H9 (cell line): ENCODE data around the gene SH2B2. TPM values are rescaled to one million over a fixed set of nuclear protein-coding genes. Genes with fewer than 3 reads are reported as not detected.

Source experiments
- DNase-seq: peaks from one replicate; pipeline ENCODE4 v3.0.0-alpha.2; 2017
- H2AFZ ChIP-seq: one replicate; pipeline ENCODE4 v1.6.1; 2013; ENCODE audit warnings: mild to moderate bottlenecking, low read length, control low read depth, moderate library complexity
- H2AK5ac ChIP-seq: 2 replicates; pipeline ENCODE4 v1.6.1; 2013; ENCODE audit warnings: low read length, control low read depth, mixed read lengths; ENCODE audit not compliant: insufficient read length
- H2BK120ac ChIP-seq: one replicate; pipeline ENCODE4 v1.6.1; 2013; ENCODE audit warnings: low read depth, mild to moderate bottlenecking, low read length, control low read depth, inconsistent platforms; ENCODE audit not compliant: poor library complexity, severe bottlenecking
- H2BK12ac ChIP-seq: 2 replicates; pipeline ENCODE4 v1.6.1; 2013; ENCODE audit warnings: low read length, control low read depth, mixed read lengths, low read depth; ENCODE audit not compliant: insufficient read length
- H2BK15ac ChIP-seq: 2 replicates; pipeline ENCODE4 v1.6.1; 2013; ENCODE audit warnings: low read depth, low read length, control low read depth
- H2BK20ac ChIP-seq: one replicate; pipeline ENCODE4 v1.6.1; 2013; ENCODE audit warnings: low read depth, mild to moderate bottlenecking, low read length, control low read depth, inconsistent platforms; ENCODE audit not compliant: poor library complexity, severe bottlenecking
- H2BK5ac ChIP-seq: 2 replicates; pipeline ENCODE4 v1.6.1; 2013; ENCODE audit warnings: low read length, control low read depth, mixed read lengths; ENCODE audit not compliant: insufficient read length
- H3K14ac ChIP-seq: 2 replicates; pipeline ENCODE4 v1.6.1; 2013; ENCODE audit warnings: low read length, control low read depth; ENCODE audit not compliant: insufficient read depth
- H3K18ac ChIP-seq: 2 replicates; pipeline ENCODE4 v1.6.1; 2013; ENCODE audit warnings: low read depth, mild to moderate bottlenecking, mixed read lengths, low read length, control low read depth; ENCODE audit not compliant: insufficient read length
- H3K23ac ChIP-seq: 2 replicates; pipeline ENCODE4 v1.6.1; 2013; ENCODE audit warnings: low read length, control low read depth, mixed read lengths, low read depth; ENCODE audit not compliant: insufficient read length
- H3K23me2 ChIP-seq: 2 replicates; pipeline ENCODE4 v1.6.1; 2013; ENCODE audit warnings: low read depth, mild to moderate bottlenecking, mixed read lengths, low read length, control low read depth; ENCODE audit not compliant: insufficient read length, poor library complexity, severe bottlenecking
- H3K27ac ChIP-seq: 2 replicates; pipeline ENCODE4 v1.5.1; 2013; ENCODE audit warnings: low read length, control low read depth, mixed read lengths, low read depth; ENCODE audit not compliant: insufficient read length
- H3K27me3 ChIP-seq: 2 replicates; pipeline ENCODE4 v1.6.1; 2013; ENCODE audit warnings: low read length, control low read depth, inconsistent platforms; ENCODE audit not compliant: insufficient read depth
- H3K4ac ChIP-seq: 2 replicates; pipeline ENCODE4 v1.6.1; 2013; ENCODE audit warnings: low read depth, mild to moderate bottlenecking, control low read depth, inconsistent platforms, low read length, moderate library complexity
- H3K4me1 ChIP-seq: 2 replicates; pipeline ENCODE4 v1.6.1; 2013; ENCODE audit warnings: low read length, control low read depth, inconsistent platforms; ENCODE audit not compliant: insufficient read depth
- H3K4me2 ChIP-seq: 2 replicates; pipeline ENCODE4 v1.6.1; 2013; ENCODE audit warnings: low read length, control low read depth, mixed read lengths; ENCODE audit not compliant: insufficient read length, insufficient read depth
- H3K56ac ChIP-seq: 2 replicates; pipeline ENCODE4 v1.6.1; 2013; ENCODE audit warnings: low read depth, mild to moderate bottlenecking, mixed read lengths, low read length, control low read depth; ENCODE audit not compliant: insufficient read length
- H3K79me1 ChIP-seq: 2 replicates; pipeline ENCODE4 v1.6.1; 2013; ENCODE audit warnings: low read depth, mild to moderate bottlenecking, moderate library complexity, low read length, control low read depth, inconsistent platforms; ENCODE audit not compliant: insufficient read depth, poor library complexity, severe bottlenecking
- H3K79me2 ChIP-seq: 2 replicates; pipeline ENCODE4 v1.6.1; 2013; ENCODE audit warnings: low read length, control low read depth, inconsistent platforms; ENCODE audit not compliant: insufficient read depth
- H3K9ac ChIP-seq: 2 replicates; pipeline ENCODE4 v1.6.1; 2013; ENCODE audit warnings: low read length, control low read depth, mixed read lengths; ENCODE audit not compliant: insufficient read length; ENCODE audit errors: extremely low read depth
- H3K9me3 ChIP-seq: one replicate; pipeline ENCODE4 v1.6.1; 2013; ENCODE audit warnings: low read depth, low read length, inconsistent platforms; ENCODE audit not compliant: control insufficient read depth
- H3T11ph ChIP-seq: one replicate; pipeline ENCODE4 v1.6.1; 2013; ENCODE audit warnings: mild to moderate bottlenecking, low read length, control low read depth, inconsistent platforms
- H4K20me1 ChIP-seq: one replicate; pipeline ENCODE4 v1.6.1; 2013; ENCODE audit not compliant: control insufficient read depth, insufficient read length, insufficient read depth
- H4K5ac ChIP-seq: 2 replicates; pipeline ENCODE4 v1.6.1; 2013; ENCODE audit warnings: low read depth, mild to moderate bottlenecking, mixed read lengths, low read length, control low read depth; ENCODE audit not compliant: insufficient read length
- H4K8ac ChIP-seq: replicated peaks from 2 replicates; pipeline ENCODE4 v1.6.1; 2013; ENCODE audit warnings: low read length, control low read depth, mixed read lengths, low read depth; ENCODE audit not compliant: insufficient read length
- H4K91ac ChIP-seq: 2 replicates; pipeline ENCODE4 v1.6.1; 2013; ENCODE audit warnings: low read depth, mild to moderate bottlenecking, moderate library complexity, mixed read lengths, low read length, control low read depth; ENCODE audit not compliant: insufficient read length
- H3K27ac Mint-ChIP-seq, 3 experiments: 2 replicates in 2 of 3; 3 replicates in 1 of 3; pipeline ENCODE4 v1.8.0; 2020 to 2021; ENCODE audit warnings: mixed read lengths in 3 of 3, mild to moderate bottlenecking in 1 of 3, moderate library complexity in 1 of 3
- H3K27me3 Mint-ChIP-seq: 2 replicates; pipeline ENCODE4 v1.8.0; 2021; ENCODE audit warnings: low read depth, mild to moderate bottlenecking, moderate library complexity, mixed read lengths
- H3K36me3 Mint-ChIP-seq, 3 experiments: 2 replicates in 2 of 3; 3 replicates in 1 of 3; pipeline ENCODE4 v1.8.0; 2020 to 2021; ENCODE audit warnings: low read depth in 3 of 3, mixed read lengths in 3 of 3; ENCODE audit not compliant: insufficient read depth in 1 of 3
- H3K4me1 Mint-ChIP-seq, 2 experiments: 2 replicates each; pipeline ENCODE4 v1.8.0; 2020; ENCODE audit warnings: mixed read lengths in 2 of 2
- H3K4me3 Mint-ChIP-seq, 2 experiments: 2 replicates in 1 of 2; 3 replicates in 1 of 2; pipeline ENCODE4 v1.8.0; 2020 to 2021; ENCODE audit warnings: mild to moderate bottlenecking in 2 of 2, mixed read lengths in 2 of 2, moderate library complexity in 1 of 2
- H3K9me3 Mint-ChIP-seq, 2 experiments: 2 replicates in 1 of 2; 3 replicates in 1 of 2; pipeline ENCODE4 v1.8.0; 2020; ENCODE audit warnings: mild to moderate bottlenecking in 2 of 2, mixed read lengths in 2 of 2, moderate library complexity in 1 of 2
- WGBS: extraction: QIAGEN DNeasy Blood & Tissue Kit; methylation state at CpG from one replicate; pipeline ENCODE4 v1.1.7; 2013; ENCODE audit warnings: missing lambda C conversion rate, low lambda C conversion rate, mixed read lengths; ENCODE audit not compliant: insufficient read length; ENCODE audit errors: extremely low coverage; 5-methylcytosine and 5-hydroxymethylcytosine counted together
- total RNA-seq: library from RNA; stranded (reverse); gene quantifications from 2 replicates; pipeline ENCODE4 v1.2.1, GENCODE V29; 2021
- TF ChIP-seq, protein P1 (sequence below): fragments of 200-600 bp; sonication (generic); conservative IDR thresholded peaks from 3 replicates; pipeline ENCODE4 v1.8.0; 2021; ENCODE audit warnings: antibody characterized with exemption, mild to moderate bottlenecking

SH2B2 gene
- total RNA-seq, 1 experiment from 2014 or later = 10.4 TPM

DNA sequence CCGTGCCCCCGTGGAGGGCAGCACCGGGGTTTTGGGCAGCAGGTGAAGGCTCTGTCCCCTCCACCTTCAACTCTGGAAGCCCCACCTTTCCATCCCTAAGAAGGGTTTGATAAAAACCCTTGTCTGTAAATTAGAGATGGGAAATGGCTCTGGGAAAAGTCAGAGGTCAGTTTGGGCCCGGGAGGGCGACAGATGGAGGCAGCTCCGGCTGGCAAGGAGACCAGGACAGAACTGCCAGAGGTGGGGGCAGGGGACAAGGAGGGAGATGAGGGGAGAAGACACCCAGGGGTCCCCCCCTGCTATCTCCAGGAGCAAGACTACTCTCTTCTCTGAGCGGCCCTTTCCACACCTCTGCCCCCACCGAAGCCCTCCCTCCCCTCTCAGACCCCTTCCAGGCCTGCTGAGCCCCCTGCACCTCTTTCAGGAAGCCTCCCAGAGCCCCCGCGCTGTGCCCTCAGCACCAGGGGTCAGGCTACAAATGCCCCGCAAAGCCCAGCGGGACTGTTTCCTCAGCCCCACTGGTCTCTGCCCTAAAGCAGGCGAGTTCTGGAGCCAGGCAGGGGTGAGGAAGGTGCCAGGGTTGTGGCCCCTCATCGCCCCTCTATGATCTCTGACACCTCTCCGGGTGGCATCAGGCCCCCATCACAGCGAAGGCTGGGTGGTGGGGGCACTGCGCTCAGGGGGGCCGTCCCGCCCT is 980 bp upstream of the SH2B2 start:
- H3K79me2 ChIP-seq = no peaks in the 10 kb centered on the region
- no peak overlapping the region for H4K5ac ChIP-seq
- H3K23me2 ChIP-seq = peaks cover 10% of the 10 kb centered on the region
- peaks cover 28% of the 10 kb centered on the region for H3K27me3 Mint-ChIP-seq
- no peaks in the 10 kb centered on the region; a peak in 1 of 5 replicates for H3K9me3 Mint-ChIP-seq
- H3K79me1 ChIP-seq = no peaks in the 10 kb centered on the region
- H4K8ac ChIP-seq = no peak overlapping the region
- H3K36me3 Mint-ChIP-seq = no peaks in the 10 kb centered on the region
- no peak overlapping the region for H3K4ac ChIP-seq
- H3K27ac Mint-ChIP-seq = no peak overlapping the region
- no peak overlapping the region for H2AFZ ChIP-seq
- no peaks in the 10 kb centered on the region for H3K27me3 ChIP-seq
- no peak overlapping the region for H2BK20ac ChIP-seq
- peak overlapping the region; percentile 15 for H3K4me2 ChIP-seq
- H3K9me3 ChIP-seq = no peaks in the 10 kb centered on the region
- H3K23ac ChIP-seq = no peak overlapping the region
- no peak overlapping the region for H2AK5ac ChIP-seq
- whole genome bisulfite sequencing = no CpG with 5 or more reads among the region's 19 CpGs
- H2BK120ac ChIP-seq = no peak overlapping the region
- no peaks in the 10 kb centered on the region for H4K20me1 ChIP-seq
- H2BK5ac ChIP-seq = no peak overlapping the region
- TF ChIP-seq, protein P1, sequence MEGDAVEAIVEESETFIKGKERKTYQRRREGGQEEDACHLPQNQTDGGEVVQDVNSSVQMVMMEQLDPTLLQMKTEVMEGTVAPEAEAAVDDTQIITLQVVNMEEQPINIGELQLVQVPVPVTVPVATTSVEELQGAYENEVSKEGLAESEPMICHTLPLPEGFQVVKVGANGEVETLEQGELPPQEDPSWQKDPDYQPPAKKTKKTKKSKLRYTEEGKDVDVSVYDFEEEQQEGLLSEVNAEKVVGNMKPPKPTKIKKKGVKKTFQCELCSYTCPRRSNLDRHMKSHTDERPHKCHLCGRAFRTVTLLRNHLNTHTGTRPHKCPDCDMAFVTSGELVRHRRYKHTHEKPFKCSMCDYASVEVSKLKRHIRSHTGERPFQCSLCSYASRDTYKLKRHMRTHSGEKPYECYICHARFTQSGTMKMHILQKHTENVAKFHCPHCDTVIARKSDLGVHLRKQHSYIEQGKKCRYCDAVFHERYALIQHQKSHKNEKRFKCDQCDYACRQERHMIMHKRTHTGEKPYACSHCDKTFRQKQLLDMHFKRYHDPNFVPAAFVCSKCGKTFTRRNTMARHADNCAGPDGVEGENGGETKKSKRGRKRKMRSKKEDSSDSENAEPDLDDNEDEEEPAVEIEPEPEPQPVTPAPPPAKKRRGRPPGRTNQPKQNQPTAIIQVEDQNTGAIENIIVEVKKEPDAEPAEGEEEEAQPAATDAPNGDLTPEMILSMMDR = no peak
- DNase-seq = no peak
- no peak overlapping the region for H4K91ac ChIP-seq
- no peak overlapping the region for H3K27ac ChIP-seq
- no peak overlapping the region for H3K9ac ChIP-seq
- peak overlapping the region; percentile 12 to 75; a peak in 4 of 5 replicates for H3K4me3 Mint-ChIP-seq
- H2BK15ac ChIP-seq = no peak overlapping the region
- H3K18ac ChIP-seq = peak overlapping the region; percentile 28
- H2BK12ac ChIP-seq = no peak overlapping the region
- H3K4me1 Mint-ChIP-seq = peaks cover 12 to 20% of the 10 kb centered on the region in 2 experiments
- no peaks in the 10 kb centered on the region for H3K4me1 ChIP-seq
- no peak overlapping the region for H3K56ac ChIP-seq
- no peak overlapping the region for H3K14ac ChIP-seq
- no peak overlapping the region for H3T11ph ChIP-seq
